Calu3 (cell line): ENCODE data around the gene ETHE1. TPM values are rescaled to one million over a fixed set of nuclear protein-coding genes. Genes with fewer than 3 reads are reported as not detected.

Experiments used
- BruUV-seq: library from RNA; stranded (reverse); fragments of 400-500 nt; replicated peaks from 2 replicates; lab custom pipeline; 2021; lab: Mats Ljungman, UMichigan
- CTCF ChIA-PET: fragments of 300-600 bp; sonication (Branson Sonifier 250); formaldehyde crosslinking; loops from one replicate; lab custom pipeline; 2022; ENCODE audit warnings: antibody characterized with exemption; lab: Charles Lee
- DNase-seq: peaks from one replicate; pipeline ENCODE4 v3.0.0; 2022
- H3K27ac Mint-ChIP-seq: one replicate; pipeline ENCODE4 v1.8.0; 2022; ENCODE audit warnings: mixed read lengths; ENCODE audit not compliant: unreplicated experiment
- H3K27me3 Mint-ChIP-seq: one replicate; pipeline ENCODE4 v1.8.0; 2022; ENCODE audit warnings: mixed read lengths; ENCODE audit not compliant: unreplicated experiment
- H3K36me3 Mint-ChIP-seq: one replicate; pipeline ENCODE4 v1.8.0; 2022; ENCODE audit warnings: mild to moderate bottlenecking, moderate library complexity, mixed read lengths; ENCODE audit not compliant: insufficient read depth, unreplicated experiment
- H3K4me1 Mint-ChIP-seq: one replicate; pipeline ENCODE4 v1.8.0; 2022; ENCODE audit warnings: mild to moderate bottlenecking, low read depth, mixed read lengths; ENCODE audit not compliant: unreplicated experiment
- H3K4me3 Mint-ChIP-seq: one replicate; pipeline ENCODE4 v1.8.0; 2022; ENCODE audit warnings: mild to moderate bottlenecking, low read depth, moderate library complexity, mixed read lengths; ENCODE audit not compliant: unreplicated experiment
- H3K9me3 Mint-ChIP-seq: one replicate; pipeline ENCODE4 v1.8.0; 2022; ENCODE audit warnings: low read depth, mixed read lengths; ENCODE audit not compliant: unreplicated experiment
- intact Hi-C: fragments of 100-400 bp; cut with micrococcal nuclease; formaldehyde crosslinking; loops from one replicate; pipeline ENCODE4 v1.10.0; 2022; ENCODE audit not compliant: unreplicated experiment
- total RNA-seq: library from RNA; stranded (reverse); gene quantifications from 2 replicates; pipeline ENCODE4 v1.2.3, GENCODE V29; 2022
- TF ChIP-seq, protein P1 (sequence below): fragments of 200-600 bp; IDR thresholded peaks from one replicate; pipeline ENCODE4 v1.8.0; 2022; ENCODE audit warnings: antibody characterized with exemption; ENCODE audit not compliant: unreplicated experiment

Gene ETHE1
- total RNA-seq, 1 experiment from 2014 or later: 44.8 TPM

GRCh38 chr19:43538922-43539321, 11.9 kb upstream of the ETHE1 start:
- no TSS peak for BruUV-seq
- CTCF ChIA-PET: no interaction called here
- no peak for DNase-seq
- TF ChIP-seq, protein P1, sequence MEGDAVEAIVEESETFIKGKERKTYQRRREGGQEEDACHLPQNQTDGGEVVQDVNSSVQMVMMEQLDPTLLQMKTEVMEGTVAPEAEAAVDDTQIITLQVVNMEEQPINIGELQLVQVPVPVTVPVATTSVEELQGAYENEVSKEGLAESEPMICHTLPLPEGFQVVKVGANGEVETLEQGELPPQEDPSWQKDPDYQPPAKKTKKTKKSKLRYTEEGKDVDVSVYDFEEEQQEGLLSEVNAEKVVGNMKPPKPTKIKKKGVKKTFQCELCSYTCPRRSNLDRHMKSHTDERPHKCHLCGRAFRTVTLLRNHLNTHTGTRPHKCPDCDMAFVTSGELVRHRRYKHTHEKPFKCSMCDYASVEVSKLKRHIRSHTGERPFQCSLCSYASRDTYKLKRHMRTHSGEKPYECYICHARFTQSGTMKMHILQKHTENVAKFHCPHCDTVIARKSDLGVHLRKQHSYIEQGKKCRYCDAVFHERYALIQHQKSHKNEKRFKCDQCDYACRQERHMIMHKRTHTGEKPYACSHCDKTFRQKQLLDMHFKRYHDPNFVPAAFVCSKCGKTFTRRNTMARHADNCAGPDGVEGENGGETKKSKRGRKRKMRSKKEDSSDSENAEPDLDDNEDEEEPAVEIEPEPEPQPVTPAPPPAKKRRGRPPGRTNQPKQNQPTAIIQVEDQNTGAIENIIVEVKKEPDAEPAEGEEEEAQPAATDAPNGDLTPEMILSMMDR: no peak
- Mint-ChIP-seq H3K27ac (no peak overlapping the region), H3K9me3 (peaks cover 4% of the 10 kb centered on the region), H3K4me1 (no peaks in the 10 kb centered on the region), H3K36me3 (peaks cover 28% of the 10 kb centered on the region), H3K27me3 (no peaks in the 10 kb centered on the region), H3K4me3 (no peak overlapping the region)
- intact Hi-C loops: no loop called here

DNA sequence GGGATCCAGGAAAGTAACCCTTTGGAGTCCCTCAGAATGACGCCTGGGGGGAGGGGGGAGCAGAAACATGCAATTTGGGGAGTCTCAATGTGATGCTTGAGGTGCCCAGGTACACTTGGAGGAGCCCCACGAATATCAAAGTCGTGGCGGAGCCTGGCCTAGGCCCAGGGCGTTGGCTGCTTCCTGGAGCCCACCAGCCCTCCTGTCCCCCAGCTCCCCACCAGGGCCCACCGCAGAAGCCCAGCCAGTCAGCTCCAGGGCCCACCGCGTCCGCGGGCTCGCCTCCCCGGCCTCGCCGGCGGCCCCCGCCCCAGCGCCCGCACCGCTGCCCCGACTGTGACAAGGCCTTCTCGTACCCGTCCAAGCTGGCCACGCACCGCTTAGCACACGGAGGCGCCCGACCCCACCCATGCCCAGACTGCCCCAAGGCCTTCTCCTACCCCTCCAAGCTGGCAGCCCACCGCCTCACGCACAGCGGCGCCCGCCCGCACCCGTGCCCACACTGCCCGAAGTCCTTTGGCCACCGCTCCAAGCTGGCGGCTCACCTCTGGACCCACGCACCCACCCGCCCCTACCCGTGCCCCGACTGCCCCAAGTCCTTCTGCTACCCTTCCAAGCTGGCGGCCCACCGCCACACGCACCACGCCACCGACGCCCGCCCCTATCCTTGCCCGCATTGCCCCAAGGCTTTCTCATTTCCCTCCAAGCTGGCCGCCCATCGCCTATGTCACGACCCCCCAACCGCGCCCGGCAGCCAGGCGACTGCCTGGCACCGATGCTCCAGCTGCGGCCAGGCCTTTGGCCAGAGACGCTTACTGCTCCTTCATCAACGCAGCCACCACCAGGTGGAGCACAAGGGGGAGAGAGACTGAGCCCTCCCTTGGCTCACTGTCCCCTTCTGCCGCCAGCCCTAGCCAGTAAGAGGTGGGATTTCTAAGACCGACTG, 8.1 kb upstream of the ETHE1 start:
- TF ChIP-seq, protein P1: peak; percentile 41
- no peak overlapping the region for H3K27ac Mint-ChIP-seq
- no peak overlapping the region for H3K4me3 Mint-ChIP-seq
- CTCF ChIA-PET: interaction anchor here (0.7 to 1.0 kb wide), 2 partner anchors 87 to 677 kb away, joined by 4 to 12 read pairs; partner anchors contain the start of gene ZNF227
- H3K9me3 Mint-ChIP-seq: peaks cover 4% of the 10 kb centered on the region
- no TSS peak for BruUV-seq
- no peaks in the 10 kb centered on the region for H3K4me1 Mint-ChIP-seq
- intact Hi-C loops: no loop called here
- DNase-seq: peak; percentile 37
- no peaks in the 10 kb centered on the region for H3K27me3 Mint-ChIP-seq
- H3K36me3 Mint-ChIP-seq: peaks cover 39% of the 10 kb centered on the region

- TF ChIP-seq, protein P1: no peak
- H3K4me1 Mint-ChIP-seq: no peaks in the 10 kb centered on the region
These were observed 7.4 kb upstream of the ETHE1 start for GRCh38 chr19:43534305-43534815.

DNA sequence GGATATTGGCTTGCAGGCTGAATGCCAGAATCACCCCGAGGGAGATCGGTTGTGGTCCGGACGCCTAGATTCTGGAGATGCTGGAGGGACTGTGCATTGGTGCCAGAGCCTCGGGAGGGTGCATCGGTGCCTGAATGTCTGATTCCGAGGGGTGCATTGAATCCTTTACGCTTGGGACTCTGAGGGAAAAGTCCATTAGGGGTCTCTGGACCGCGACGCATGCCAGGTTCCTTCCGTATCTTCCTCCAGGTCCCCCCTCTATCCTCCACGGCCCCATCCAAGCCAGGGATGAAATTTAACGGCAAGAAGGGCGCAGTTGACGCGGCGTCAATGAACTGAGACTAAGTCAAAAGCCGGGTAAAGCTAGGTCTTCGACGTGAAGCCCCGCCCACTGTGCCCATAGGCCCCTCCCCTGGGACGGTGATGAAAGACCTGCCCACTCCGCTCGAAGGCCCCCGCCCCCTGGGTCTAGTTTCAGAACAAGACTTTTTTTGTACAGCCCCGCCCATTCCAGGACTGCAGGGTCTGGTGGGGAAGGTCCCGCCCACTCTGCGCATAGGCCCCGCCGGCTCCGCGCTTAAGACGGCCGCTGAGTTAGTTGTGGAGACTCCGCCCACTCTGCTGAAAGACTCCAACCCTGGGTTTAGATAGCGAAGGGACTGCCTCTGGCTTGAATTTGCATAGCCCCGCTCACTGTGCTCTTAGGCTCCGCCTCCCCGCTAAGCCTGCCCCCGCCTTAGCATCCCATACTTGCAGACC, 6.7 kb upstream of the ETHE1 start:
- no TSS peak for BruUV-seq
- Mint-ChIP-seq H3K36me3 (peaks cover 31% of the 10 kb centered on the region), H3K4me3 (peak overlapping the region; percentile 79), H3K9me3 (no peaks in the 10 kb centered on the region), H3K4me1 (no peaks in the 10 kb centered on the region), H3K27me3 (no peaks in the 10 kb centered on the region), H3K27ac (peak overlapping the region; percentile 68)
- peak; percentile 95 for DNase-seq
- intact Hi-C loops: no loop called here
- CTCF ChIA-PET: interaction anchor here (0.6 to 1.7 kb wide), 3 partner anchors 14 to 129 kb away, joined by 4 to 13 read pairs (median 11); no protein-coding TSS in a partner anchor
- TF ChIP-seq, protein P1: no peak

More at GRCh38 chr19:43534305-43534815, 7.4 kb upstream of the ETHE1 start:
- H3K36me3 Mint-ChIP-seq: peaks cover 35% of the 10 kb centered on the region
- BruUV-seq: no TSS peak
- intact Hi-C loops: no loop called here
- peaks cover 4% of the 10 kb centered on the region for H3K9me3 Mint-ChIP-seq
- CTCF ChIA-PET: no interaction called here
- peak overlapping the region; percentile 68 for H3K27ac Mint-ChIP-seq
- no peaks in the 10 kb centered on the region for H3K27me3 Mint-ChIP-seq
- H3K4me3 Mint-ChIP-seq: peak overlapping the region; percentile 79
- no peak for DNase-seq
